Cardiac muscle cell (in vitro differentiated cells and primary cell): ENCODE data around the gene KCNK2. TPM values are rescaled to one million over a fixed set of nuclear protein-coding genes. Genes with fewer than 3 reads are reported as not detected.

Experiments
- DNase-seq, 2 donors: peaks; one replicate each; pipeline versions ENCODE4 v3.0.0 to v3.0.0-alpha.2; 2010 to 2017; ENCODE audit warnings: low read depth in 1 of 2, low spot score in 1 of 2
- H3K27ac ChIP-seq: fragments of 200-600 bp; sonication (generic); 2 replicates; pipeline ENCODE4 v1.5.1; 2016
- H3K27me3 ChIP-seq: fragments of 200-600 bp; sonication (generic); 2 replicates; pipeline ENCODE4 v1.6.0; 2016; ENCODE audit warnings: control low read depth
- H3K36me3 ChIP-seq: fragments of 200-600 bp; sonication (generic); 2 replicates; pipeline ENCODE4 v1.5.1; 2016; ENCODE audit warnings: control low read depth
- H3K4me1 ChIP-seq: fragments of 200-600 bp; sonication (generic); 2 replicates; pipeline ENCODE4 v1.8.1; 2017; ENCODE audit warnings: low read depth, mild to moderate bottlenecking, mixed run types
- H3K4me3 ChIP-seq: fragments of 200-600 bp; sonication (generic); 2 replicates; pipeline ENCODE4 v1.5.1; 2016; ENCODE audit warnings: mild to moderate bottlenecking
- H3K9me3 ChIP-seq: fragments of 200-600 bp; sonication (generic); 2 replicates; pipeline ENCODE4 v1.5.1; 2017; ENCODE audit warnings: low read depth, mild to moderate bottlenecking, control low read depth
- CTCF ChIP-seq: IDR thresholded peaks from 2 replicates; pipeline ENCODE4 v1.5.1; 2012; ENCODE audit warnings: low read depth, mild to moderate bottlenecking, low read length
- polyA plus RNA-seq: library from polyadenylated mRNA; unstranded; fragments of >200 nt; fragmentation: Nextera tagmentation; extraction: Ambion mirVana; gene quantifications from 2 replicates; pipeline ENCODE4 v1.2.1, GENCODE V29; 2016
- total RNA-seq: library from RNA; depleted of rRNA; stranded (reverse); fragments of >200 nt; gene quantifications from 2 replicates; pipeline ENCODE4 v1.2.3, GENCODE V29; 2016

KCNK2 gene
- total and polyA plus RNA-seq, 2 experiments from 2014 or later = not detected

DNA sequence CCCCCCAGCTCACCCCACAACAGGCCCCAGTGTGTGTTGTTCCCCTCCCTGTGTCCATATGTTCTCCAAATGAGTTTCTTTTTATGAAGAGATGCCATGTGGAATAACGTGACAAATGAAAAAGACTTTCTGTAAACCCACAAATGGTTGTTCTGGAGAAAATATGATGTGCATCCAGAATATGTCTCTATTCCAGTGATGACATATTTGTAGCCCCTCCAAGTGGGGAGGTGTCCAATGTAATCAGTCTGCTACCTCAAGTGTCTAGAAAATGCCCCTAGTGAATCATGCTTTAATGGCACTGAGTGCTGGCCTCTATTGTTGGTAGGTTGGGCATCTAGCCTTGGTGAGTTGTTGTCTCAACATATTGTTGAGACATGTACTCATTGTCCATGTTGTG lies 179.6 kb downstream of the KCNK2 start:
- Histone ChIP-seq H3K27me3 (no peaks in the 10 kb centered on the region), H3K9me3 (no peaks in the 10 kb centered on the region), H3K4me3 (no peak overlapping the region), H3K4me1 (no peaks in the 10 kb centered on the region), H3K27ac (no peak overlapping the region), H3K36me3 (no peaks in the 10 kb centered on the region)
- TF ChIP-seq CTCF = no peak
- DNase-seq = no peak

- TF ChIP-seq CTCF = no peak
- H3K4me3 ChIP-seq = no peak overlapping the region
- no peaks in the 10 kb centered on the region for H3K36me3 ChIP-seq
- no peak overlapping the region for H3K27ac ChIP-seq
- no peaks in the 10 kb centered on the region for H3K4me1 ChIP-seq
- DNase-seq = no peak
- H3K9me3 ChIP-seq = no peaks in the 10 kb centered on the region
- no peaks in the 10 kb centered on the region for H3K27me3 ChIP-seq
These were observed 181.1 kb downstream of the KCNK2 start for GRCh38 chr1:215263636-215264035.

DNA sequence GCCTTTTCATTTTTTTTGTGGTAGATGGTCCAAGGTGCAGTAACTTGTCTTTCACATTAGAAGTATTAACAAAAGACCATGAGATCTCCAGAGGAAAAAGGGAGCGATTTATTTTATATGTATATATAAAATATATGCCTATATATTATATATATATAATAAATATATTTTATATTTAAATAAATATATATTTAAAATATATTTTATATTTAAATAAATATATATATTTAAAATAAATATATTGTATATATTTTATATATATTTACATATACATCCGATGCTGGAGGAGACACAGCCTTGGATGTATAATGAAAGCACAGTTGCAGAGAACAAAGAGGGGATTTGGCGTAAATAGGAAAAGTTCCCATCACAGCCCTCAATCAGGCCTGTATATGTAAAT lies 182.1 kb downstream of the KCNK2 start:
- TF ChIP-seq CTCF = no peak
- H3K9me3 ChIP-seq = no peaks in the 10 kb centered on the region
- no peak overlapping the region for H3K27ac ChIP-seq
- no peaks in the 10 kb centered on the region for H3K27me3 ChIP-seq
- H3K36me3 ChIP-seq = no peaks in the 10 kb centered on the region
- DNase-seq = no peak
- no peak overlapping the region for H3K4me3 ChIP-seq
- H3K4me1 ChIP-seq = no peaks in the 10 kb centered on the region

DNA sequence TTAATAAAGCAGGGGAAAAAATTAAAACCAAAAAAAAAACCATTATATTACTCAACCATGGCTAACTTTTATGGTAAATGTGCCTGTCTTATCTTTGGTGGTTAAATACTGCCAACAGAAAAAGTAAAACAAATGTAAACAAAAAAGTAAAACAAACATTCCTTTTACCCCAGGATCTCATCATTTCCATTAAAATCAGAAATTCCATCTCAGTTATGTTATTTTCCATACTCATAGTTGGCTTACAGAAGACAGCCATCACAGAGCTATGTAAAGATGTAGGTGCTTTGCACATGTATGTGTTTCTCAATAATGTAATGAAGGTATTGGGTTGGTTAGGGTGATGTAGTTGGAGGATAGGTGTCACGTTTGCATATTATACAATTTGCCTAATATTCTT lies 185.0 kb downstream of the KCNK2 start:
- Histone ChIP-seq H3K4me3 (no peak overlapping the region), H3K36me3 (no peaks in the 10 kb centered on the region), H3K27ac (no peak overlapping the region), H3K4me1 (no peaks in the 10 kb centered on the region), H3K9me3 (no peaks in the 10 kb centered on the region), H3K27me3 (no peaks in the 10 kb centered on the region)
- TF ChIP-seq CTCF = no peak
- no peak for DNase-seq

DNA sequence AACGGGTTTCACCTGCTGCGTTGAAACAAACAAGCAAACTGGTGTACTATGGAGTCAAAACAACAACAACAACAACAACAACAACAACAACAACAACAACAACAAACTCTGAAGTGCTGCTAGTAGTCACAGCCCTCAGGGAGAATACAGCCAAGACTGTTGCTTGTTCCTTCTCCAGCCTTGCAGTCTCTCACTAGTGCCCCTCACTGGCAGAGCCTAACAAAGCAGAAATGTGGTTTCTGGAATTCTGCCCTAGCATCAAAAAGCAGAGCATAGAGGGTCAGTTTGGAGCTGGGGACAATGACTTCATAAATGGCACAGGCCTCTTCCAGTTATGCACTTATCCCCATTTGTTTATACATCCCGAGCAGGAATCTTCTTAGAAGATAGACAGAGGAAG lies 187.4 kb downstream of the KCNK2 start:
- Histone ChIP-seq H3K27ac (no peak overlapping the region), H3K9me3 (no peaks in the 10 kb centered on the region), H3K4me1 (no peaks in the 10 kb centered on the region), H3K36me3 (no peaks in the 10 kb centered on the region), H3K4me3 (no peak overlapping the region), H3K27me3 (no peaks in the 10 kb centered on the region)
- DNase-seq = no peak
- TF ChIP-seq CTCF = no peak

- Histone ChIP-seq H3K27ac (no peak overlapping the region), H3K9me3 (no peaks in the 10 kb centered on the region), H3K36me3 (no peaks in the 10 kb centered on the region), H3K4me3 (no peak overlapping the region), H3K4me1 (peaks cover 3% of the 10 kb centered on the region), H3K27me3 (no peaks in the 10 kb centered on the region)
- peak in 1 of 2 donors; percentile 74 for DNase-seq
- TF ChIP-seq CTCF = no peak
These were observed 191.4 kb downstream of the KCNK2 start for GRCh38 chr1:215273838-215274516.
